Breast epithelium (tissue), 4 donors: Measurements from ENCODE around the gene NRXN3. TPM values are rescaled to one million over a fixed set of nuclear protein-coding genes. Genes with fewer than 3 reads are reported as not detected.

Experiments
- DNase-seq, 2 donors: peaks; one replicate each; pipeline ENCODE4 v3.0.0-alpha.2; 2019; ENCODE audit warnings: low spot score in 2 of 2
- H3K27ac ChIP-seq, 2 donors: fragments of 200-600 bp; sonication (generic) in 1 of 2; one replicate each; pipeline ENCODE4 v1.5.1; 2016 to 2019; ENCODE audit warnings: mild to moderate bottlenecking in 1 of 2
- H3K27me3 ChIP-seq, 2 donors: fragments of 200-600 bp; sonication (generic) in 1 of 2; one replicate each; pipeline versions ENCODE4 v1.5.1 to v1.6.0; 2017 to 2019; ENCODE audit warnings: control low read depth in 1 of 2, mild to moderate bottlenecking in 1 of 2
- H3K36me3 ChIP-seq: fragments of 200-600 bp; one replicate; pipeline ENCODE4 v1.5.1; 2019
- H3K4me1 ChIP-seq, 2 donors: fragments of 200-600 bp; sonication (generic); one replicate each; pipeline ENCODE4 v1.5.1; 2016 to 2019; ENCODE audit warnings: control low read depth in 1 of 2
- H3K4me3 ChIP-seq, 3 donors: fragments of 200-600 bp; sonication (generic); 1 replicate in 2 of 3; 2 replicates in 1 of 3; pipeline ENCODE4 v1.5.1; 2016 to 2019; ENCODE audit warnings: mild to moderate bottlenecking in 3 of 3, moderate library complexity in 2 of 3
- H3K9me3 ChIP-seq, 2 donors: fragments of 200-600 bp; sonication (generic) in 1 of 2; one replicate each; pipeline ENCODE4 v1.5.1; 2016 to 2019; ENCODE audit warnings: control low read depth in 1 of 2
- CTCF ChIP-seq, 3 donors: fragments of 450-650 bp; IDR thresholded peaks; one replicate each; pipeline ENCODE4 v1.5.1; 2016 to 2017; ENCODE audit warnings: antibody characterized with exemption in 3 of 3, mild to moderate bottlenecking in 3 of 3, moderate library complexity in 3 of 3
- POLR2A ChIP-seq: fragments of 450-650 bp; IDR thresholded peaks from one replicate; pipeline ENCODE4 v1.6.1; 2016; ENCODE audit warnings: antibody characterized with exemption, mild to moderate bottlenecking, moderate library complexity
- POLR2AphosphoS5 ChIP-seq, 3 donors: sonication (generic); formaldehyde crosslinking; IDR thresholded peaks; one replicate each; pipeline ENCODE4 v1.6.1; 2017; ENCODE audit warnings: antibody characterized with exemption in 3 of 3
- intact Hi-C: fragments of 100-400 bp; cut with DNase I; formaldehyde crosslinking; loops from one replicate; pipeline ENCODE4 v1.15.1; 2023; ENCODE audit warnings: low total_unique reads
- total RNA-seq, 3 donors: library from RNA; depleted of rRNA; stranded (reverse); fragments of >200 nt; gene quantifications; one replicate each; pipeline ENCODE4 v1.1.0, GENCODE V29; 2016

Gene NRXN3
- total RNA-seq, 3 donors from 2014 or later, result 2.9 to 3.6 (median 3.5) TPM

- Histone ChIP-seq H3K4me3 (no peak overlapping the region), H3K27ac (no peak overlapping the region), H3K27me3 (no peaks in the 10 kb centered on the region), H3K9me3 (no peaks in the 10 kb centered on the region), H3K36me3 (no peaks in the 10 kb centered on the region), H3K4me1 (no peaks in the 10 kb centered on the region)
- intact Hi-C loops, result loop anchor here (5.0 kb wide), 1 partner anchor 1312 kb away; no protein-coding TSS in a partner anchor
- no peak for DNase-seq
- TF ChIP-seq POLR2AphosphoS5 (IDR thresholded peaks at IDR 0.05) (no peak), POLR2A (no peak), CTCF (IDR thresholded peaks at IDR 0.05) (no peak)
Measured at GRCh38 chr14:78725086-78725485, 554.9 kb downstream of the NRXN3 start.

- TF ChIP-seq POLR2AphosphoS5 (IDR thresholded peaks at IDR 0.05) (no peak), CTCF (IDR thresholded peaks at IDR 0.05) (no peak), POLR2A (no peak)
- no peak for DNase-seq
- no peaks in the 10 kb centered on the region for H3K9me3 ChIP-seq
- H3K27ac ChIP-seq, result no peak overlapping the region
- no peaks in the 10 kb centered on the region for H3K27me3 ChIP-seq
- H3K4me1 ChIP-seq, result no peaks in the 10 kb centered on the region
- H3K36me3 ChIP-seq, result no peaks in the 10 kb centered on the region
- no peak overlapping the region for H3K4me3 ChIP-seq
- intact Hi-C loops, result no loop called here
Measured at GRCh38 chr14:78737116-78737515, 566.9 kb downstream of the NRXN3 start.

GRCh38 chr14:78737601-78738000 is 567.4 kb downstream of the NRXN3 start:
- no peaks in the 10 kb centered on the region for H3K4me1 ChIP-seq
- H3K9me3 ChIP-seq, result no peaks in the 10 kb centered on the region
- no peak overlapping the region for H3K4me3 ChIP-seq
- H3K27ac ChIP-seq, result no peak overlapping the region
- no peak for DNase-seq
- intact Hi-C loops, result no loop called here
- H3K36me3 ChIP-seq, result no peaks in the 10 kb centered on the region
- TF ChIP-seq CTCF (IDR thresholded peaks at IDR 0.05) (no peak), POLR2AphosphoS5 (IDR thresholded peaks at IDR 0.05) (no peak), POLR2A (no peak)
- no peaks in the 10 kb centered on the region for H3K27me3 ChIP-seq

GRCh38 chr14:78746086-78746595 is 576.0 kb downstream of the NRXN3 start:
- Histone ChIP-seq H3K9me3 (no peaks in the 10 kb centered on the region), H3K27ac (no peak overlapping the region), H3K4me1 (no peaks in the 10 kb centered on the region), H3K36me3 (no peaks in the 10 kb centered on the region), H3K4me3 (no peak overlapping the region), H3K27me3 (no peaks in the 10 kb centered on the region)
- no peak for DNase-seq
- intact Hi-C loops, result no loop called here
- TF ChIP-seq POLR2A, result no peak
- no peak for TF ChIP-seq POLR2AphosphoS5 (IDR thresholded peaks at IDR 0.05)

GRCh38 chr14:78747813-78748212 is 577.6 kb downstream of the NRXN3 start:
- intact Hi-C loops, result no loop called here
- no peak for DNase-seq
- Histone ChIP-seq H3K27me3 (no peaks in the 10 kb centered on the region), H3K4me1 (no peaks in the 10 kb centered on the region), H3K4me3 (no peak overlapping the region), H3K36me3 (no peaks in the 10 kb centered on the region), H3K9me3 (no peaks in the 10 kb centered on the region), H3K27ac (no peak overlapping the region)
- TF ChIP-seq CTCF (IDR thresholded peaks at IDR 0.05) (no peak), POLR2A (no peak), POLR2AphosphoS5 (IDR thresholded peaks at IDR 0.05) (no peak)
